OCI-LY3 (cell line): Measurements from ENCODE around the gene LYPD6.

Experiments
- H2AFZ ChIP-seq: fragments of 200-600, 300-600 bp; shearing (Covaris generic); 2 replicates; pipeline ENCODE4 v1.6.0; 2014; ENCODE audit warnings: antibody characterized with exemption, low read depth, low read length
- H3K27ac ChIP-seq: fragments of 200-600, 300-600 bp; sonication (generic); 2 replicates; pipeline ENCODE4 v1.5.1; 2014; ENCODE audit warnings: mild to moderate bottlenecking, low read length, moderate library complexity, mixed read lengths
- H3K27me3 ChIP-seq: fragments of 200-600, 300-600 bp; sonication (generic); 2 replicates; pipeline ENCODE4 v1.6.1; 2014; ENCODE audit warnings: low read depth, low read length, mixed read lengths
- H3K36me3 ChIP-seq: fragments of 200-600, 300-600 bp; sonication (generic); replicated peaks from 2 replicates; pipeline ENCODE3; 2014; ENCODE audit warnings: low read depth, low read length, mixed read lengths
- H3K4me1 ChIP-seq: fragments of 300-600, 200-600 bp; sonication (generic); 2 replicates; pipeline ENCODE4 v1.6.1; 2014; ENCODE audit warnings: low read length, mixed read lengths
- H3K4me2 ChIP-seq: fragments of 200-600, 300-600 bp; sonication (generic); 2 replicates; pipeline ENCODE4 v1.6.1; 2014; ENCODE audit warnings: low read length, mixed read lengths
- H3K4me3 ChIP-seq: fragments of 300-600, 200-600 bp; sonication (generic); 2 replicates; pipeline ENCODE4 v1.5.1; 2014; ENCODE audit warnings: antibody characterized with exemption, mild to moderate bottlenecking, low read length, moderate library complexity
- H3K79me2 ChIP-seq: fragments of 300-600, 200-600 bp; shearing (Covaris generic); 2 replicates; pipeline ENCODE4 v1.6.1; 2014; ENCODE audit warnings: mild to moderate bottlenecking, low read length, mixed read lengths
- H3K9ac ChIP-seq: fragments of 300-600, 200-600 bp; shearing (Covaris generic); 2 replicates; pipeline ENCODE4 v1.6.0; 2014; ENCODE audit warnings: mild to moderate bottlenecking, low read length, moderate library complexity
- H3K9me3 ChIP-seq: fragments of 200-600, 300-600 bp; shearing (Covaris generic); 2 replicates; pipeline ENCODE4 v1.6.1; 2014; ENCODE audit warnings: low read length, mixed read lengths; ENCODE audit not compliant: insufficient read depth
- H4K20me1 ChIP-seq: fragments of 200-600, 300-600 bp; sonication (generic); 2 replicates; pipeline ENCODE4 v1.6.1; 2016; ENCODE audit warnings: low read length, mixed read lengths; ENCODE audit not compliant: insufficient read depth
- CTCF ChIP-seq: fragments of 200-600, 300-600 bp; sonication (generic); IDR thresholded peaks from 2 replicates; pipeline ENCODE4 v1.5.1; 2014; ENCODE audit warnings: antibody characterized with exemption, low read length, low read depth
- EZH2phosphoT487 ChIP-seq: fragments of 200-600 bp; shearing (Covaris generic); IDR thresholded peaks from 2 replicates; pipeline ENCODE4 v1.6.1; 2018; ENCODE audit warnings: antibody characterized with exemption, mixed run types, low read depth

LYPD6 gene

GRCh38 chr2:149409506-149409905, 79.1 kb downstream of the LYPD6 start:
- H2AFZ ChIP-seq, result no peak overlapping the region
- no peaks in the 10 kb centered on the region for H3K4me1 ChIP-seq
- no peaks in the 10 kb centered on the region for H3K36me3 ChIP-seq
- H3K27me3 ChIP-seq, result no peaks in the 10 kb centered on the region
- no peak overlapping the region for H3K27ac ChIP-seq
- H3K79me2 ChIP-seq, result no peaks in the 10 kb centered on the region
- no peaks in the 10 kb centered on the region for H3K9me3 ChIP-seq
- H3K4me2 ChIP-seq, result no peak overlapping the region
- no peaks in the 10 kb centered on the region for H4K20me1 ChIP-seq
- TF ChIP-seq EZH2phosphoT487, result no peak
- no peak for TF ChIP-seq CTCF
- no peak overlapping the region for H3K9ac ChIP-seq
- H3K4me3 ChIP-seq, result no peak overlapping the region

GRCh38 chr2:149410701-149411484, 80.5 kb downstream of the LYPD6 start:
- no peak overlapping the region for H2AFZ ChIP-seq
- no peaks in the 10 kb centered on the region for H3K36me3 ChIP-seq
- no peaks in the 10 kb centered on the region for H3K79me2 ChIP-seq
- H3K4me3 ChIP-seq, result no peak overlapping the region
- H3K27ac ChIP-seq, result no peak overlapping the region
- no peaks in the 10 kb centered on the region for H3K9me3 ChIP-seq
- no peak overlapping the region for H3K9ac ChIP-seq
- H3K27me3 ChIP-seq, result no peaks in the 10 kb centered on the region
- H4K20me1 ChIP-seq, result no peaks in the 10 kb centered on the region
- no peak overlapping the region for H3K4me2 ChIP-seq
- TF ChIP-seq EZH2phosphoT487, result no peak
- no peak for TF ChIP-seq CTCF
- H3K4me1 ChIP-seq, result no peaks in the 10 kb centered on the region

GRCh38 chr2:149413487-149413886, 83.1 kb downstream of the LYPD6 start:
- Histone ChIP-seq H3K9me3 (no peaks in the 10 kb centered on the region), H3K27me3 (no peaks in the 10 kb centered on the region), H3K9ac (no peak overlapping the region), H3K4me1 (no peaks in the 10 kb centered on the region), H3K4me3 (no peak overlapping the region), H3K27ac (no peak overlapping the region), H3K4me2 (no peak overlapping the region), H2AFZ (no peak overlapping the region), H4K20me1 (no peaks in the 10 kb centered on the region), H3K79me2 (no peaks in the 10 kb centered on the region), H3K36me3 (no peaks in the 10 kb centered on the region)
- TF ChIP-seq EZH2phosphoT487, result no peak

- Histone ChIP-seq H3K27me3 (no peaks in the 10 kb centered on the region), H3K36me3 (no peaks in the 10 kb centered on the region), H2AFZ (no peak overlapping the region), H3K9me3 (no peaks in the 10 kb centered on the region), H3K9ac (no peak overlapping the region), H3K79me2 (no peaks in the 10 kb centered on the region), H4K20me1 (no peaks in the 10 kb centered on the region), H3K4me3 (no peak overlapping the region), H3K4me2 (no peak overlapping the region), H3K4me1 (no peaks in the 10 kb centered on the region), H3K27ac (no peak overlapping the region)
- TF ChIP-seq CTCF, result no peak
- TF ChIP-seq EZH2phosphoT487, result no peak
Observed at GRCh38 chr2:149415086-149415485, 84.7 kb downstream of the LYPD6 start.
